Effector CD4-positive, alpha-beta T cell (primary cell): ENCODE results near the gene NTHL1.

ENCODE experiments used
- DNase-seq: peaks from one replicate; pipeline ENCODE4 v3.0.0-alpha.2; 2020

NTHL1 gene

DNA sequence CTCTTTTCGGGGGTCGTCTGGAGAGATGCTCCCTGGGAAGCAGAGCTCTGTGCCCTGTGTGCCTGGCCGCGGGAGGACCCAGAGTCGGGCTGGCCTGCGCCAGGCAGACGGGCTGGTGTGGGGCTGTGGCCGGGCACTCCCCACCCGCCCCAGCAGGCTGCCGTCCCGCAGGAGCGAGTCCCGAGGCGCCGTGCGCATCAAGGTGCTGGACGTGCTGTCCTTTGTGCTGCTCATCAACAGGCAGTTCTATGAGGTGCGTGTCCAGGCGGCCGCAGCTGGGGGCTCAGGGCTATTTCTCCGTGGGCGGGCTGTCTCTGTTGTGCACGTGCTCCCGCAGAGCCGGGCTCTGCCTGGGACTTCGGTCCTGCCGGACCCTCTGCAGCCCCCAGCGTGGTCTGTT lies 15.2 kb upstream of the NTHL1 start:
- no peak for DNase-seq

GRCh38 chr16:2061526-2061925 lies 13.9 kb upstream of the NTHL1 start:
- DNase-seq, result no peak

DNA sequence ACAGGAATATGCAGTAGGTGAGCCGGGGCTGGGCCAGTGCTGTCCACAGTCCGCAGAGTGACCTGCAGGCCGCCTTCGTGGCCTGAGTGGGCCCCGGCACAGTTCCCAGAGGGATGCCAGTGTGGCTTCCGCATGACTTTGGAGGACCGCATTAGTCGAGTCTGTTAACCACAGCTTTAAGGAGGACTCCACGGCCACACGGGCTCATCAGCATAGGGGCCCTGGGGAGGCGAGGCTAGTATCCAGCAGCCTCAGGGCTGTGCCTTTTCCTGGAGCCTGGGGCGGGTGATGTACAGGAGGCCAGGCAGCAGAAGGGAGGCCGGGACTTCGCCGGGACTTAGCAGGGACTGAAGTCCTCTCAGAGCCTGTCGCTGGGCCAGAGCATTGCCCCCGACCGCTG lies 13.4 kb upstream of the NTHL1 start:
- no peak for DNase-seq

DNA sequence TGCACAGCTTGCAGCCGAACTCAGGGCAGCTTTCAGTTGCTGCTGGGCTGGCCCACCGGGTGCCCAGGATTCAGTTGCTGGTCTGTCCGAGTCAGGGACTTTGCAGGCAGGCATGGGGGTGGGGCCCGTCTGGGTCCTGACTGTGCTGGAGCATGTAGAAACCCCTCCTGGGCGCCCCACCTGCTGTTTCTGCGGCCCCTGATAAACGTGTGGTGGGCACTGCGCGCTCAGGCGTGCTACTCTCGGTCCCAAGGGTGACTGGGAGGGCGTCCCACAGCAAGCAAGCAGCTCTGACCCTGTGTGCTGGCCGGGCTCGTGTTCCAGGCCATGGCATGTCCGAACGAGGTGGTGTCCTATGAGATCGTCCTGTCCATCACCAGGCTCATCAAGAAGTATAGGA lies 12.7 kb upstream of the NTHL1 start:
- DNase-seq, result no peak

- no peak for DNase-seq
Observed at GRCh38 chr16:2058872-2059271, 11.2 kb upstream of the NTHL1 start.

- no peak for DNase-seq
Observed at GRCh38 chr16:2058420-2058819, 10.8 kb upstream of the NTHL1 start.

DNA sequence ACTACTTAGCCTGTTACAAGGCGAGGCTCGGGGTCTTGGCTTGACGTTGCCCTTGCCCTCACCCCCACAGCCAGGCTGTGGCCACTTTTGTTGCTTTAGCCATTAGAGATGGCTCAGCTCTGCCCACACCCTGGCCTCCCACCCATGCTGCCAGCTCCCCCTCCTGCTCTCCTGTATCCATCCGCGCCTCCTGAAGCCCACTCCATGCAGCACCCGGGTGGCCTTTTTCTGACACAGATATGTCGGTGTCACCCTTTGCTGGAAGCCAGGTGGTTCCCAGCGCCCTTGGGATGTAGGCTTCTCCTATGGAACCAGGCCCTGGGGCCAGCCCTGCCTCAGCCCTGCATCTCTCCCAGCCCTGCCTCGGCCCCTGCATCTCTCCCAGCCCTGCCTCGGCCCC lies 9.8 kb upstream of the NTHL1 start:
- no peak for DNase-seq

GRCh38 chr16:2056681-2057407 lies 9.2 kb upstream of the NTHL1 start:
- DNase-seq, result no peak

- DNase-seq, result no peak
Observed at GRCh38 chr16:2056077-2056476, 8.4 kb upstream of the NTHL1 start.

DNA sequence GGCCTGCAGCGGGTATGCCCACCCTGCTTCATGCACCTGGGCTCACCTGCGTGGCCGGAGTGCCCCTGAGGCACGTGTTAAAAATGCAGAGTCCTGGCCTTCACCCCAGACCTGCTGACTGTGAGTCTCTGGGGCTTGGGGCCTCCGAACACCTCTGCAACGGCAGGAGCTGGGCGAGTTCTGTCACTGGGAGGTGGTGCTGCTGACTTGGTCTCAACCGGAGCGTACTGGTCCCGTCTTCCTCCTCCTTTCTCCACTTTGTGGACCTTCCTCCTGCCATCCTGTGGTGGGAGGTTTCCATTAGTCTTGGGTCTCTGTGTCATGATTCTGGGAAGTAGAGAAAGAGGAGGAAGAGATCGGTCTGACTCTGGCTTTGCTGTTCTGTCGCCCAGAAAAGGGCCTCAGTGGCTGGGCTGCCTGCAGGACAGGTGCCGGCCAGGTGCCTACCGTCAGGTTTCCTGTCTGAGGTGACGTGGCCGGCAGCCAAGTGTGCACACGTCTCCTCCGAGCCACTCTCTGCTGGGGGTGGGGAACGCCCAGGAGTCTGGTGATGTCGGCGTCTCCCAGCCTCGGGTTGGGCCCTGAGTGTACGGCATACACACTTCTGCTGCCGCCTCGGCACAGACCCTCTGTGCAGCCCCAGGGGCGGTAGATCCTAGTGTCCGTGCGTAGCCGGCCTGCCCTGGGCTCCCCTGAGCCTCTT lies 7.1 kb upstream of the NTHL1 start:
- no peak for DNase-seq

DNA sequence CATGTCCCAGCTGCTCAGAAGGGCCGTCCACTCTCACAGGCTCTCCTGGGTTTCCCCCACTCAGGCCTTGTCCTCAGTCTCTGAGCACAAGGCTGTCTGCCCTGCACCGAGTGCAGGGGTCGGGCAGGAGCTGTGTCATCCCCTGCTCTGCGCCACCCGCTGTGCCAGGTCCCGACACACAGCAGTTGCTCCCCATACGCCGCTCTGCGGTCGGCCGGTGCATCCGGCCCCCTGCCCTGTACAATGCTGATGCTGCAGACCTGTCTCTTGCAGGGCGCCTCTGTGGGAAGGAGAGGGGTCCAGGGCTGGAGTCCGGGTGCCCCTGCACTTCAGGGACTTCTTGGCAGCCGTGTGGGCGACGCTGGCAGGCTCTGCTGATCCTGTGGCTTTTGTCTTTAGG lies 6.3 kb upstream of the NTHL1 start:
- DNase-seq, result no peak

DNA sequence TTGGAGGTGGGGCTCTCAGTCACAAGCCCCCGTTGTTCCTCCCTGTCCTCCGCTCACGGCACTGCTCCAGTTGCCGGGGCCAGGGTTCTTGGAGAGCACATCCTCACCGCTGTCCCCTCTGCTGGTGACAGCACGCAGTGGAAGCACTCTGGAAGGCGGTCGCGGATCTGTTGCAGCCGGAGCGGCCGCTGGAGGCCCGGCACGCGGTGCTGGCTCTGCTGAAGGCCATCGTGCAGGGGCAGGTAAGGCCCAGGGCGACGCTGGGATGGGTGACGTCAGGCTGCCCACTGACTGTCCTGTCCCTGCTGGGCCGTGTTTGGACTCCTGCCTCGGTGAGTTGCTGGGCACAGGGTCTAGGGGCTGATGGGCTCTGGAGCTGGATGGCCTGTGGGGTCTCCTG lies 5.6 kb upstream of the NTHL1 start:
- DNase-seq, result no peak

DNA sequence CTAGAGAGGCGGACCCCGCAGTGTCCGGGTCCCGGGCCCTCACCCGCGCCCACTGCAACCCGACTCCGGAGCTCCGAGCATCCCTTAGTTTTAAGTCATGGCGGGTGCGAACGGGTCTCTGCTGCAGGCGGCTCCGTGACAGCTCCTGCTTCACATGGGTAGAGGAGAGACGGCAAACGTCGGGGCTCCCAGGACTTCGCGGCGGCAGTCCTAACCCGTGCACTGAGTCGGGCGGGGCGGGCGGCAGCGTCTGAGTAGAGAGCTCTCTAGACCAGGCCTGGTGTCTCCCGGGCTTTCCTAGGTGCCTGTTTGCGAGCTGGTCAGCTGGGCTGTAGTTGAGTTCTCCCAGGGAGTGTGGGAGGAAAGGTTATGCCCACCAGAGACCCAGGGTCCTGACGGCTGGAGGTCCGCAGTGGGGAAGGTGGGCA lies 496 bp upstream of the NTHL1 start:
- DNase-seq, result no peak

GRCh38 chr16:2046893-2047329 lies 723 bp downstream of the NTHL1 start:
- no peak for DNase-seq

- no peak for DNase-seq
Observed at GRCh38 chr16:2045965-2046892, 1.4 kb downstream of the NTHL1 start.

DNA sequence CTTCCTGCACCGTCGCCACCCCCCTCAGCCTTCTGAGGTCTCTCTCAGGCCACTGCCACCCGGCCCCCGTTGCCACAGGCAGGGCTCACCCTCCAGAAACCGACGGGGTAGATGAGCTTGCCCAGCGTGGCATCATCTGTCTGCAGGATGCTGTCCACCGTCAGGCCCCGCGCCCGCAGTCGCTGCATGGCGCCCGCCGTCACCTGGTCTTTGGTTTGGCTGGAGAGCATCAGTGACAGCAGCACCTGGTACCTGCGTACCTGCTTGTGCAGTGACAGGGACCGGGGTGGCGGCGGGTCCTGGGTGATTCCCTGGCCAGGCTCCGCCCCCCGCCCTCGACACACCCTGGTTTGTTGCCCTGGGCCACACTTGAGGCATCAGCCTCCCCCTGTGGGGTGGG lies 3.1 kb downstream of the NTHL1 start:
- no peak for DNase-seq

GRCh38 chr16:2043667-2044451 lies 3.8 kb downstream of the NTHL1 start:
- DNase-seq, result no peak

- no peak for DNase-seq
Observed at GRCh38 chr16:2042986-2043666, 4.5 kb downstream of the NTHL1 start.

DNA sequence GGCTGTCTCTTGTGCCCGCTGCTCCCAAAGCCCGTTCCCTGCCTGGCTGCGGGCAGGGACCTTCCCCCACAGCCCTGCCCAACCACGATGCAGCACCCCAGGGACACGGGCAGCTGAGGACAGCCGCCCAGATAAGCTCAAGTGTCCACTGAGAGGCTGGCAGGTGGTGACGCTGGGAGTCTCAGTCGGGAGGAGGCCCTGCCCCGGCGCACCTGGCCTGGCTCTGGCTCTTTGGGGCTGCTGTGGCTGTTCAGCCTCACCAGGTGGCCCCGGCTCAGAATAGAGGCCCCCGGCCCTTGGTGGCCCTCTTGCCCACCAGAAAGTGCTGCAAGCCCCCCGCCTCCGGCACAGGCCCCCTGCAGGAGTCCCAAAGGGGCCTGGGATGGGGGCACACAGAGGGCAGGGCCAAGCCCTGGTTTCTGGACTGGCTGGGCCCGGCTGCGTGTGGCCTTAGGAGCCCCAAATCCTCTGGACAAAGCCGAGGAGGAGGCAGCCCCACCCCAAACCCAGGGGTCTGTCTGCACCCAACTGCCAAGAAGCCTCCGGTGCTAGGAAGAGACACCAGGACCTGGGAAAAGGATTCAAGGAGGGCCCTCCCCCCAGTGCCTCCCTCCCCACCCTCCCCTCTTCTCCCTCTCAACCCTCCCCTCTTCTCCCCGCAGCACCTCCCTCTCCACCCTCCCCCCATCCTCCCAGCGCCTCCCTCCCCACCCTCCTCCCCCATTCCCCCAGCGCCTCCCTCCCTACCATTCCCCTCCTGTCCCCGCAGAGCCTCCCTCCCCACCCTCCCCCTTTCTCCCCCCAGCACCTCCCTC lies 5.3 kb downstream of the NTHL1 start:
- DNase-seq, result no peak

DNA sequence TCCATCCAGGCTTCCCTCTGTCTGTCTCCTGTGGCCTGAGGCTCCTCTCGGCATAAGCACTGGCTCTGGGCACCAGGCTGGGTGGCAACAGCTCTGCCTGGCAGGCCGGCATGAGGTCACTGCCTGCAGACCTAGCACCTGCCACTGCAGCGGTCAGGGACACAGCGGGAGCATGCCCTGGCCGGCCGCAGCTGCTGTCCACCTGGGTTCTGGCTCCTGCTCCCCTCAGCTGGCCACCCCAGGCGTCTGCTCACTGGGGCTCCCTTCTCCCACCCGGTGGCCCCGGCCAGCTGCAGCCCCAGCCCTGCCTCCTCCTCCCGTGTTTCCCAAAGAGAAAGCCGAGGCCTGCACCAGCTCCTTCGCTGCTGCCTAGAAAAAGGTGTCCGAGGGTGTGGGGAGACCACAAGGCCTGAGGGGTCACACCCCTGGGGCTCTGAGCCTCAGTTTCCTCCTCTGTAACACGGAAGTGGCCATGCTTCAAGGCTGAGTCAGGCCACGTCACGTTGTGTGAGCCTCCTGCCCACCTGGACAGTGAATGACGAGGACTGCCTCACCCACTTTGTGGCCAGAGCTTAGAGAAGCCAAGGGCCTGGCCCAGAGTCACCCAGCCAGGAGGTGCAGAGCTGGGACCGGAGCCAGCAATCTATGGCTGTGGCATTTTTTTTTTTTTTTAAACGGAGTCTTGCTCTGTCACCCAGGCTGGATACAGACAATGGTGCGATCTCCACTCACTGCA lies 6.7 kb downstream of the NTHL1 start:
- DNase-seq, result no peak
